HG03342 (cell line): ENCODE results near the gene GPR146.
"Not testable (repeated sequence)": the region's sequence is repeated elsewhere in the genome, so short reads cannot be mapped to it uniquely, and the experiment has no call there.

Source experiments
- ATAC-seq: cut with Tn5 transposase; IDR thresholded peaks from one replicate; pipeline ENCODE4 v1.9.1; 2021; ENCODE audit warnings: mild to moderate bottlenecking, moderate library complexity; ENCODE audit not compliant: unreplicated experiment

GPR146 gene

GRCh38 chr7:1024876-1025742, 19.2 kb upstream of the GPR146 start:
- no peak for ATAC-seq

GRCh38 chr7:1025743-1026581, 18.4 kb upstream of the GPR146 start:
- no peak for ATAC-seq

GRCh38 chr7:1026721-1027161, 17.6 kb upstream of the GPR146 start:
- no peak for ATAC-seq

- ATAC-seq: peak; percentile 1
These were observed 16.9 kb upstream of the GPR146 start for GRCh38 chr7:1027242-1028043.

- ATAC-seq: peak; percentile 43
These were observed 16.1 kb upstream of the GPR146 start for GRCh38 chr7:1028044-1028770.

GRCh38 chr7:1028775-1029636, 15.3 kb upstream of the GPR146 start:
- peak; percentile 28 for ATAC-seq

- no peak for ATAC-seq
These were observed 14.5 kb upstream of the GPR146 start for GRCh38 chr7:1029637-1030443.

GRCh38 chr7:1030444-1031070, 13.8 kb upstream of the GPR146 start:
- no peak for ATAC-seq

- no peak for ATAC-seq
These were observed 12.5 kb upstream of the GPR146 start for GRCh38 chr7:1031716-1032455.

- ATAC-seq: no peak
These were observed 11.7 kb upstream of the GPR146 start for GRCh38 chr7:1032536-1033181.

- no peak for ATAC-seq
These were observed 10.7 kb upstream of the GPR146 start for GRCh38 chr7:1033546-1034145.

- ATAC-seq: not testable (repeated sequence)
These were observed 9.6 kb upstream of the GPR146 start for GRCh38 chr7:1034769-1035168.

- not testable (repeated sequence) for ATAC-seq
These were observed 8.0 kb upstream of the GPR146 start for GRCh38 chr7:1036164-1036928.

- ATAC-seq: not testable (repeated sequence)
These were observed 4.1 kb upstream of the GPR146 start for GRCh38 chr7:1040233-1040632.

- ATAC-seq: no peak
These were observed 3.6 kb upstream of the GPR146 start for GRCh38 chr7:1040790-1041189.
